Fibroblast of villous mesenchyme (primary cell): ENCODE measurements around the gene FAM78A. TPM values are rescaled to one million over a fixed set of nuclear protein-coding genes. Genes with fewer than 3 reads are reported as not detected.

ENCODE experiments used
- DNase-seq: peaks from one replicate; pipeline ENCODE4 v3.0.0-alpha.2; 2010; ENCODE audit warnings: low read depth
- H3K4me3 ChIP-seq: 2 replicates; pipeline ENCODE4 v1.5.1; 2011; ENCODE audit warnings: low read depth, mild to moderate bottlenecking, low read length
- CTCF ChIP-seq: IDR thresholded peaks from 2 replicates; pipeline ENCODE4 v1.5.1; 2012; ENCODE audit warnings: low read depth, mild to moderate bottlenecking, low read length; ENCODE audit not compliant: insufficient read depth
- total RNA-seq: library from RNA; depleted of rRNA; stranded (reverse); fragments of >200 nt; gene quantifications from 2 replicates; pipeline ENCODE4 v1.2.3, GENCODE V29; 2012

FAM78A gene, protein sequence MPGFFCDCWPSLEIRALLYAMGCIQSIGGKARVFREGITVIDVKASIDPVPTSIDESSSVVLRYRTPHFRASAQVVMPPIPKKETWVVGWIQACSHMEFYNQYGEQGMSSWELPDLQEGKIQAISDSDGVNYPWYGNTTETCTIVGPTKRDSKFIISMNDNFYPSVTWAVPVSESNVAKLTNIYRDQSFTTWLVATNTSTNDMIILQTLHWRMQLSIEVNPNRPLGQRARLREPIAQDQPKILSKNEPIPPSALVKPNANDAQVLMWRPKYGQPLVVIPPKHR
- under 0.01 and 0.43 TPM in 2 replicates for total RNA-seq

DNA sequence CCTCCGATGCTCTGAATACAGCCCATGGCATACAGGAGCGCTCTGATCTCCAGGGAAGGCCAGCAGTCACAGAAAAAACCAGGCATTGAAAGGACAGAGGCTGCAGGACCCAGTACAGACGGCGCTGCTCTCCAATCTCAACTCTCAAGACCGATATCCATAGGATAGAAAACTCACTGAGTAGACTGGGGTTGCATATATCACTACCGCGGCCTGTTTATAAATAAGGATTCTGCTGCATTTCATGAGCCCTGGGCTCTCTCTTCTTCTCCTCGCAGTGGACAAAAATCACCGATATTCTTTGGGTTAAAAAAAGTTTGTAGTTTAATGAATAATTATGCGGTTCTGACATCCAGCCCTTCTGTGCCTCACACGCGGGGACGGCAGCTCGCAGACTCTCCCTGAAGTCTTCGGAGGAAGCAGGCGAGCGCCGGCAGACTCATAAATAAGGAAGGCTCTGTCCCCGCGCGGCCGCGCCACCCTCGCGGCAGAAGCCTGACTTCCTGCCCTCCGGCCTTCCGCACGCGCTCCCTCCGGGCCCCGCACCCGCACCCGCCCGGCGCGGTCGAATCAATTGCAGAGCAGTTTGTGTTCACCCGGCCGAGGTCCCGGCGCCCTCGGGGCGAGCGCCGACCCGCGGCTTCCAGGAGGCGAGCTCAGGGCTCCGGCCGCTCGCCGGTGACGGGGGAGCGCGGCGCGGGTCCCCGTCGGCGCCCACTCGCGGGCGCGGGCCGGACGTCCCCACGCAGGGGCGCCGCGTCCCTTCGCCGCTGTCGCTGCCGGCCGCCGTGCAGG lies at the start of gene FAM78A:
Gene FAM78A (minus strand): TSS at position 417 of the 795 bp plus-strand sequence. CDS start 331 bp downstream, at position 86.
- DNase-seq = peak; percentile 28
- TF ChIP-seq CTCF = no peak
- peak within 1 kb of the TSS; percentile 39 for H3K4me3 ChIP-seq

DNA sequence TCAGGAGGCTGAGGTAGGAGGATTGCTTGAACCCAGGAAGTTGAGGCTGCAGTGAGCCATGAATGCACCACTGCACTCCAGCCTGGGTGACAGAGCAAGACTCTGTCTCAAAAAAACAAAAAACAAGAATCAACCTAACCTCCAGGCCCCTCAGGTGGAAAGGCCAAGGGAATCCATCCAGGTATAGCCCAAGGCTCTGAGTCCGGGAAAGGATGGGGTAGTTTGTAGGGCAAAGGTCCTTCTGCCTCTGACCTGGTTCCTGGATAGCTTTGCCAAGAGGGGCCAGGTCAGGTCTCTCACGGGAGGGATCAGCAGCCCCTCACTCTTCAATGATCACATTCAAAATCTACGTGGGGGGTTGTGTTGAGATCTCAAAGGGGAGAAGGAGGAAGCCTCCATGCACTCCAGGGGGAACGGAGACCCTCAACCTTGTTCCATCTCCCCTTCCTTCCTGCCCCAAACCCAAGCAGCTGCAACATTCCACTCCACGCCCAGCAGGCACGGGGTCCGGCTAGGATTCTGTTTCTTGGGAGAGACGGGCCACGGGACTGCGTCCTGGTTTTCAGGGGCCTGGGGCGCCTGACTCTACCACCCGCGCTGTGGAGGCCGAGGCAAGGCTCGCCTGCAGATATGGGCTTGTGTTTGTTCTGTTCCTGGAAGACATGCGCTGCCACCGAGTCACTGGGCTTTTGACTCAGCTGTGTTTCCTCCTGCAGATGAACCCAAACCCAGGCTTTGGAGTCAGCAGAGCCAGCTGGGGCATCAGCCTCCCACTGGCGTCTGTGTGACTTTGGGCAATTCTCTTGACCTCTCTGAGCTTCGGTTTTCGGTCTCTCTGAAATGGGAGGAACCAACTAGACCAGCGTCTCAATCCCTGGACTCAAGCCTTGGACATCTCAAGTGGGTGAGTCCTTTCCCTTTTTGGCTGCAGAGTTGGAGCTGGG lies 48.7 kb upstream of the FAM78A start:
- no peak for DNase-seq
- no peak overlapping the region for H3K4me3 ChIP-seq
- TF ChIP-seq CTCF = no peak

- no peak for DNase-seq
- no peak for TF ChIP-seq CTCF
- no peak overlapping the region for H3K4me3 ChIP-seq
These were observed 47.3 kb upstream of the FAM78A start for GRCh38 chr9:131323629-131324028.

DNA sequence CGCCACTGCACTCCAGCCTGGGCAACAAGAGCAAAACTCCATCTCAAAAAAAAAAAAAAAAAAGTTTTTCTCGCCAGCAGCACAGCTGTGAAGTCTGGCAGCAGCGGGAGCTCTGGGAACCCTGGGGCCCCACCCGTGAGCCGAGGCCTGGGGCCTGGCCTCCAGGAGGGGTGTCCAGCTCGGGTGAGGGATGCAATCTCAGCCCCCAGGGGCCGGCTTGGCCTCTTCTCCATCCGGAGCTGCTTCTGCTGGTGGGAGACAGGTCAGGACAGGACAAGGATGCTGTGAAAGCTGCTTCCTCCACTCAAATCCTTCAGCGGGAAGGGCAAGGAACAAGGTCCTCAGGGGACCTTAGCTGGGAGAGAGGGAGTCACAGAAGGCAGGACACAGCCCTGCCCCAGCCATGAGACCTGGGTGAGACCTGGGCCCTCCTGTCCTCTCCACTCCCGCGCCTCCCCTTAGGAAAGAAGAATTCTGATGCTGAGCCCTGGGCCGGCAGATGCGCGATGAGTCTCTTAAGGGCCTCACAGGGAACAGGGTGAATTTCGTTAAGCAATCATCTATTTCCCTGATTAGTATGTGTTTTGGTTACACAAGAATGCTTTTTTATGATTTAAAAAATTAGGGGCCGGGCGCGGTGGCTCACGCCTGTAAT lies 43.8 kb upstream of the FAM78A start:
- no peak for TF ChIP-seq CTCF
- DNase-seq = peak; percentile 41
- no peak overlapping the region for H3K4me3 ChIP-seq

DNA sequence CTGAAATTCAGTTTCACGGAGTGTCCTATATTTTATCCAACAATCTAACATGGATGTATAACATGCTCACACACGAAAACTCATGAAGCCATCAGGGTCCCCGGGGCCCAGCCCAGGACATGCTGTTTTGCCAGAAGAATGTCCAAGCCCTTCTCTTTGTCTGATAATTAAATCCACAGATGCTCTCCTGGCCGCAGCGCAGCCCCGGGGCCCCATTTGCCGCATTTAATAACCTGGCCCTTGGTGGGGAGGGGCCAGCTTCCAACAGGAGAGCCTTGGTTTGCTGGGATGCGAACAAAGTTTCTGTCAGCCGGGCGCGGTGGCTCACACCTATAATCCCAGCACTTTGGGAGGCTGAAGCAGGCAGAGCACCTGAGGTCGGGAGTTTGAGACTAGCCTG lies 43.2 kb upstream of the FAM78A start:
- TF ChIP-seq CTCF = no peak
- no peak for DNase-seq
- H3K4me3 ChIP-seq = no peak overlapping the region
